Activated T-helper 9 cell treated with anti-CD3 and anti-CD28 coated beads, Interleukin-2, amount 50 U/mL, for 16 hours (primary cell): Measurements from ENCODE around the gene ATP5F1C.
"Not testable (repeated sequence)": the region's sequence is repeated elsewhere in the genome, so short reads cannot be mapped to it uniquely, and the experiment has no call there.

Experiments
- DNase-seq: peaks from one replicate; pipeline ENCODE4 v3.0.0-alpha.2; 2020; ENCODE audit warnings: low read depth

ATP5F1C gene

GRCh38 chr10:7787857-7788638, at the start of gene ATP5F1C, which contains the start of gene KIN:
TSS of gene ATP5F1C (plus strand) at chr10:7788177. CDS start at chr10:7788208, 31 bp downstream.
TSS of gene KIN (minus strand) at chr10:7787993. CDS start at chr10:7787933, 60 bp downstream.
- peak; percentile 97 for DNase-seq

- no peak for DNase-seq
Observed at GRCh38 chr10:7738536-7739407, 49.2 kb upstream of the ATP5F1C start.

- DNase-seq, result no peak
Observed at GRCh38 chr10:7744307-7744706, 43.7 kb upstream of the ATP5F1C start.

- not testable (repeated sequence) for DNase-seq
Observed at GRCh38 chr10:7748637-7749036, 39.3 kb upstream of the ATP5F1C start.

GRCh38 chr10:7750222-7750621, 37.8 kb upstream of the ATP5F1C start:
- DNase-seq, result no peak

- no peak for DNase-seq
Observed at GRCh38 chr10:7752251-7752650, 35.7 kb upstream of the ATP5F1C start.

GRCh38 chr10:7755103-7755502, 32.9 kb upstream of the ATP5F1C start:
- DNase-seq, result no peak

- no peak for DNase-seq
Observed at GRCh38 chr10:7756360-7756992, 31.5 kb upstream of the ATP5F1C start.

GRCh38 chr10:7763929-7764328, 24.0 kb upstream of the ATP5F1C start:
- DNase-seq, result no peak

- no peak for DNase-seq
Observed at GRCh38 chr10:7766241-7766640, 21.7 kb upstream of the ATP5F1C start.

GRCh38 chr10:7767209-7767608, 20.8 kb upstream of the ATP5F1C start:
- no peak for DNase-seq

- no peak for DNase-seq
Observed at GRCh38 chr10:7768417-7768816, 19.6 kb upstream of the ATP5F1C start.

GRCh38 chr10:7773845-7774801, 13.9 kb upstream of the ATP5F1C start:
- DNase-seq, result no peak

- DNase-seq, result no peak
Observed at GRCh38 chr10:7776777-7777176, 11.2 kb upstream of the ATP5F1C start.

GRCh38 chr10:7782194-7782593, 5.8 kb upstream of the ATP5F1C start:
- not testable (repeated sequence) for DNase-seq

- no peak for DNase-seq
Observed at GRCh38 chr10:7786430-7786829, 1.5 kb upstream of the ATP5F1C start.

- DNase-seq, result no peak
Observed at GRCh38 chr10:7787150-7787856, 674 bp upstream of the ATP5F1C start.

- DNase-seq, result no peak
Observed at GRCh38 chr10:7788639-7789286, 786 bp downstream of the ATP5F1C start.

GRCh38 chr10:7789390-7789789, 1.4 kb downstream of the ATP5F1C start:
- DNase-seq, result no peak

GRCh38 chr10:7792541-7792940, 4.6 kb downstream of the ATP5F1C start:
- no peak for DNase-seq
